DMS79 (cell line): ENCODE measurements around the gene TAB2.

ENCODE experiments used
- DNase-seq: peaks from one replicate; lab custom pipeline; 2025; lab: John Stamatoyannopoulos, UW

Gene TAB2, protein sequence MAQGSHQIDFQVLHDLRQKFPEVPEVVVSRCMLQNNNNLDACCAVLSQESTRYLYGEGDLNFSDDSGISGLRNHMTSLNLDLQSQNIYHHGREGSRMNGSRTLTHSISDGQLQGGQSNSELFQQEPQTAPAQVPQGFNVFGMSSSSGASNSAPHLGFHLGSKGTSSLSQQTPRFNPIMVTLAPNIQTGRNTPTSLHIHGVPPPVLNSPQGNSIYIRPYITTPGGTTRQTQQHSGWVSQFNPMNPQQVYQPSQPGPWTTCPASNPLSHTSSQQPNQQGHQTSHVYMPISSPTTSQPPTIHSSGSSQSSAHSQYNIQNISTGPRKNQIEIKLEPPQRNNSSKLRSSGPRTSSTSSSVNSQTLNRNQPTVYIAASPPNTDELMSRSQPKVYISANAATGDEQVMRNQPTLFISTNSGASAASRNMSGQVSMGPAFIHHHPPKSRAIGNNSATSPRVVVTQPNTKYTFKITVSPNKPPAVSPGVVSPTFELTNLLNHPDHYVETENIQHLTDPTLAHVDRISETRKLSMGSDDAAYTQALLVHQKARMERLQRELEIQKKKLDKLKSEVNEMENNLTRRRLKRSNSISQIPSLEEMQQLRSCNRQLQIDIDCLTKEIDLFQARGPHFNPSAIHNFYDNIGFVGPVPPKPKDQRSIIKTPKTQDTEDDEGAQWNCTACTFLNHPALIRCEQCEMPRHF

GRCh38 chr6:149317644-149318571, at the start of gene TAB2:
TSS of gene TAB2 (plus strand) at chr6:149317712. CDS start at chr6:149369998, 52,286 bp downstream.
- no peak for DNase-seq

DNA sequence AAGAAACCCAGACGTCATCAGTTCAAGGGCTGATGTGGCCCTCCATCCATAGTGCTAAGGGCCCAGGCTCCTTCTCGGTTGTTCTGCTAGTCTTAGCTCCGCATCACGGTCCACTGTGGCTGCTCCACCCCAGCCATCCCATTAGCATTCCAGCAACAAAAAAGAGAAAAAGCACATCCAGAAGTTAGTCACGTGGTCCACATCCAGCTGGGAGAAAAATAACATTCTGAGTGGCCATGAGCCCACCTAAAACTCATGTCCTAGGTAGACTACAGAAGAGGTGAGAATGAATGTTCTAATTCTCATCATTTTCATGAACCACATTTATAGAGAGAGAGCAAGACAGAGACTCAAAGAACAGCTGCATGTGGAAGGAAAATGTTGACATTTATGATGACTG, 49.4 kb upstream of the TAB2 start:
- DNase-seq = no peak

- no peak for DNase-seq
Measured at GRCh38 chr6:149268768-149269167, 48.7 kb upstream of the TAB2 start.

- no peak for DNase-seq
Measured at GRCh38 chr6:149270616-149271015, 46.9 kb upstream of the TAB2 start.

DNA sequence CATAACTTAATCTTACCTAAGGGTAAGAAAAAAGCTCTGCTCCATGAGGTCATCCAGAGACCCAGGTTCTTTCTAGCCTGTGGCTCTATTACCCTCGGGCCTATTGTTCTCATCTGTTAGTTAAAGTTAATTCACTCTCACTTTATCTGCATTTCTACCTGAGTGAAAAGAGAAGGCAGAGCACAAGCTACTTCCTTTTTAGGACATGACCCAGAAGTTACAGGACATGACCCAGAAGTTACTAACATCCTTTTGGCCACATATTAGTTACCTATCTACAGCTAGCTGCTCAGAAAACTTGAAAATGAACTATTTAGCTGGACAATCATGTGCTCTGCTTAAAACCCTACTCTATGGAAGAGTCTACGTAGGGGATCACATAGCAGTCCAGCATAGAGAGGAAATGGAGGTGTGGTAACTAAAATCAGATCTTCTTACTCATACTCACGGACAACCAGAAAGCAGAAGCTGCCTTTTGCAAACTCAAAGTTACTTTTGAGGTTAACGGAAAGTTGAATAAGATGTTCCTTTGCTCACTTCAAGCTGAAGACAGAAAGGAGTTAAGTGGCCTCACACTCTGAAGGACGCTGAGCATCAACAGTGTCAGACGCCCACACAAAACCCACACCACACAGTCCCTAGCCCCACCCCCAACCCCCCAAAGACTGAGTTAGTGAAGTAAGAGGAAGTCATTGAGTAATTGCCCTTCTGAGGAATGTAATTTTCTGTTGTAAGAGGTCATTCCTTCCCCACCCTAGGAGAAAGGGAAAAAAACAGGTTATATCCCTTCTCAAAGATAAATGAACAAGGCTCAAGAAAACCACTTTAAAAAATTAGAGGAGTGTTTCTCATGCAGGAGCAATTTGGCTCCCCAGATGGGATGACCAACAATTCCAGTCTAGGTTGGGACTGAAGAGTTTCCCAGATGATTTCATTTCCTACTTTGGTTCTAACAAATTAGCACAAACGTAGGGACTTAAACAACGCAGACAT, 45.9 kb upstream of the TAB2 start:
- no peak for DNase-seq

GRCh38 chr6:149273318-149273717, 44.2 kb upstream of the TAB2 start:
- DNase-seq = no peak

DNA sequence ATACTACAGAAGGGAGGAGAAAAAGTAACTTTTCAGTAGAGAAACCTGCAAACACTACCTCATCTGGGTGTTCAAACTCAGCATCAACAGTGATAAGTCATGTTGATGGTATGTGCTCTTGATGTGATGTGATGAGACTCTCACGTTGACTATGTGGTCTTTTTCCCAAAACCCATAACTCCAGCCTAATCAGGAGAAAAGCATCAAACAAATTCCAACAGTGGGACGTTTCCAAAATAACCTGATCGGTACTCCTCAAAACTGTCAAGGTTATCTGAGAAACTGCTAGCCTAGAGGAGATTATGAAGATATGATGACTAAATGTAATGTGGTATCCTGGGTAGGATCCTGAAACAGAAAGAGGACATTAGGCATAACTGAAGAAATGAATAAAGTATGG, 41.9 kb upstream of the TAB2 start:
- DNase-seq = no peak

DNA sequence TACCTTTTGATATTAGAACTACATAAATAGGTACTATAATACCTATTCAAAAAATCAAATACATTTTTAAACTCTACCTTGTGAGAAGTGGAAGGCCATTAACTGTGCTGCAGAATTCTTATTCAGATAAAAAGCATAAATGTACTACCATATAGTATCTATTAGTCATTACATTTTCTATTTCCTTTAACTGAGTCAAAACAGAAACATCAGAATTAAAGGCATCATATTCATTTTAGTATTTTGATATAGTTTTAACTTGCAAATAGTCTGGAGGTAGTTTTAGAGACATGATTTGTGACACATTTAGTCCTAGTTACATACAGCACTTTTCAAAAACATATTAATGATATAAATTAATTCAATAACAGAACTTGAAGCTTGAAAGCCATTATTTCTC, 39.9 kb upstream of the TAB2 start:
- no peak for DNase-seq

GRCh38 chr6:149278997-149279396, 38.5 kb upstream of the TAB2 start:
- DNase-seq = no peak

- no peak for DNase-seq
Measured at GRCh38 chr6:149284904-149285303, 32.6 kb upstream of the TAB2 start.

GRCh38 chr6:149285626-149286025, 31.9 kb upstream of the TAB2 start:
- DNase-seq = no peak

DNA sequence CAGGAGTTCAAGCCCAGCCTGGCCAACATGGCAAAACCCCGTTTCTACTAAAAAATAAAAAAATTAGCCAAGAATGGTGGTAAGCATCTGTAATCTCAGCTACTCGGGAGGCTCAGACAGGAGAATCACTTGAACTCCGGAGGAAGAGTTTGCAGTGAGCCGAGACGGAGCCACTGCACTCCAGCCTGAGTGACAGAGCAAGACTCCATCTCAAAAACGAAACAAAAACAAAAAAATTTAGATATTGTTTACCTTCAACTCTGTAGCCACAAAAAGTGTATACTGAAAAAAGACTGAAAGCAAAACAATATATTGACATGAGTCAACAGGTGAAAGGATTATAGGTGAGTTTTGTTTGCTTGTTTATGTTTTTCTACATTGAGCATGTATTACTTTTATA, 30.6 kb upstream of the TAB2 start:
- DNase-seq = no peak

DNA sequence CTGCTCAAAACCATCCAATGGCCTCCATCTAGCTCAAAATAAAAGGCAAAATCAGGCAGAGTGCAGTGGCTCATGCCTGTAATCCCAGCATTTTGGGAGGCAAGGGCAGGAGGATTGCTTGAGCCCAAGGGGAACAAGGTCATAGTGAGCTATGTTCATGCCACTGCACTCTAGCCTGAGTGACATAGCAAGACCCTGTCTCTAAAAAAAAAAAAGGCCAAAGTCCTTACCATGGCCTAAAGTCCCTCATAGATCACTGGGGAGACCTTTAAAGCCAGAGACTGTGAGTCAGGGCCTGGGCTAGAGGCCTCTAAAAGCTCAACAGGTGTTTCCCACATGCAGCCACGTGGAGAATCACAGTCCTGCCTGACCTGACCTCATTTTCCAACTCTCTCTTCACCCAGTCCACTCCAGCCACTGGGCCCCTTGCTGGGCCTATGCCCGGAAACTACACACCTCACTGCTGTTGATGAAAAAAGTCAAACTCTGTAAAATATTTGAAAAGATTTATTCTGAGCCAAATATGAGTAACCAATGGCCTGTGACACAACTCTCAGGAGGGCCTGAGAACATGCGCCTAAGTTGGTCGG, 28.2 kb upstream of the TAB2 start:
- no peak for DNase-seq

DNA sequence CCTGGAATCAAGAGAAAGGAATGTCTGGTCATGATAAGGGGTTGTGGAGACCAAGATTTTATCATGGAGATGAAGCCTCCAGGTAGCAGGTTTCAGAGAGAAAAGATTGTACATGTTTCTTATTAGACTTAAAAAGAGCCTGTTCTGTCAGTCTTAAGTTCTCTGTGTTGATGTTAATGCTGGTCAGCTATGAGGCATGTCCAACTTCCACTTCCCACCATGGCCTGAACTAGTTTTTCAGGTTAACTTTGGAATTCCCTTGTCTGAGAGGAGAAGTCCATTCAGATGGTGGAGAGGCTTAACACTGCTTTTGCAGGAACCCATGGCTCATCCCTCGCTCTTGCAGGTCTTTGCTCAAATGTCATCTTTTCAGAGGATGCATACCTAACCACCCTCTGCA, 27.5 kb upstream of the TAB2 start:
- no peak for DNase-seq

GRCh38 chr6:149293244-149293643, 24.3 kb upstream of the TAB2 start:
- no peak for DNase-seq

DNA sequence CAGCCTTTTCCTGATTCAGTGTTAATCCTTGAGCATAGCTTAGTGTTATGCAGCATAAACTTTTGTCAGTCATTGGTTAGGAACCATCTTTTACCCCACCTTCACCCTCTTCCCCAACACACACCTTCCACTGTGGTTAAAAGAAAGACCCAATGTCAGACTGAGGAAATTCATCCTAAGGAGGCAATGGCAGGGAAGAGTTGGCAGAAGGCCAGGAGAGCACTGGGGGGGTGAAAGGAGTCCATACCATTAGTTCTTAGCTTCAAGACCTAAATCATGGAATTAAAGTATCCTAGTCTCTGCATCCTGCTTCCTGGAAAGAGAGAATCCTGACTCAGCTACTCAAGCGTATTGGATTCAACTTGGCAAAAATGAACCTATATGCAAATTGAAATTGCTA, 16.9 kb upstream of the TAB2 start:
- DNase-seq = no peak

- DNase-seq = no peak
Measured at GRCh38 chr6:149302723-149303122, 14.8 kb upstream of the TAB2 start.

GRCh38 chr6:149303468-149303867, 14.0 kb upstream of the TAB2 start:
- DNase-seq = no peak

- DNase-seq = no peak
Measured at GRCh38 chr6:149305372-149305771, 12.1 kb upstream of the TAB2 start.

GRCh38 chr6:149306967-149307366, 10.5 kb upstream of the TAB2 start:
- no peak for DNase-seq

DNA sequence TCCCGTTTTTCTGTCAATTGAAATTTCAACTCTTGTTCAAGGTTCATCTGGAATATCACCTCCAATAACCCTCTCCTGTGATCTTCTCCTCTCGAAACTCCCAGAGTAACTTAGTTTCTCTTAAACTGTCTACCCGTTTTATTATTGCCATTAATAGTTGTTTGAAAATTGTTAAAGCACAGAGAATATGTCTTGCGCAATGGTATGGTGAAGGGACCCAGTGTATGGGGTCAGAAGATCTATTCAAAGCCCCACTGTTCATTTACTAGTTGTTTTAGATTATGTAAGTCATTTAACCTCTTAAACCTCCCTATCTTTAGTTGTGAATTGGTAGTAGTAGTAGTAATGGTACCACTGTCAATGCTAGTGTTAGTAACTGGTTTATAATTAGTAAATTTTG, 6.2 kb upstream of the TAB2 start:
- DNase-seq = no peak
